Neutrophil (primary cell): ENCODE results near the gene TOPAZ1.

ENCODE experiments used
- H3K27ac ChIP-seq: fragments of 200-600 bp; sonication (generic); 2 replicates; pipeline ENCODE4 v1.5.1; 2016; ENCODE audit warnings: mild to moderate bottlenecking, moderate library complexity
- H3K27me3 ChIP-seq: fragments of 200-600 bp; sonication (generic); 2 replicates; pipeline ENCODE4 v1.6.0; 2016; ENCODE audit warnings: mild to moderate bottlenecking
- H3K36me3 ChIP-seq: fragments of 200-600 bp; sonication (generic); 2 replicates; pipeline ENCODE4 v1.5.1; 2017
- H3K4me1 ChIP-seq, 2 experiments: fragments of 200-600 bp in 1 of 2; sonication (generic) in 1 of 2; 1 replicate in 1 of 2; 2 replicates in 1 of 2; pipeline versions ENCODE4 v1.5.1 to v1.6.1; 2013 to 2016; ENCODE audit warnings: low read depth in 1 of 2, low read length in 1 of 2, mild to moderate bottlenecking in 1 of 2, moderate library complexity in 1 of 2; ENCODE audit not compliant: control insufficient read depth in 1 of 2, insufficient read depth in 1 of 2
- H3K4me3 ChIP-seq, 2 experiments: fragments of 200-600 bp in 1 of 2; sonication (generic) in 1 of 2; 1 replicate in 1 of 2; 2 replicates in 1 of 2; pipeline ENCODE4 v1.5.1; 2013 to 2016; ENCODE audit warnings: low read depth in 1 of 2, low read length in 1 of 2, mild to moderate bottlenecking in 1 of 2, moderate library complexity in 1 of 2
- H3K9me3 ChIP-seq: fragments of 200-600 bp; sonication (generic); 2 replicates; pipeline ENCODE4 v1.5.1; 2016
- TF ChIP-seq, protein P1 (sequence below): fragments of 200-600 bp; sonication (generic); IDR thresholded peaks from 2 replicates; pipeline ENCODE4 v1.5.1; 2016; ENCODE audit warnings: antibody characterized with exemption

TOPAZ1 gene

DNA sequence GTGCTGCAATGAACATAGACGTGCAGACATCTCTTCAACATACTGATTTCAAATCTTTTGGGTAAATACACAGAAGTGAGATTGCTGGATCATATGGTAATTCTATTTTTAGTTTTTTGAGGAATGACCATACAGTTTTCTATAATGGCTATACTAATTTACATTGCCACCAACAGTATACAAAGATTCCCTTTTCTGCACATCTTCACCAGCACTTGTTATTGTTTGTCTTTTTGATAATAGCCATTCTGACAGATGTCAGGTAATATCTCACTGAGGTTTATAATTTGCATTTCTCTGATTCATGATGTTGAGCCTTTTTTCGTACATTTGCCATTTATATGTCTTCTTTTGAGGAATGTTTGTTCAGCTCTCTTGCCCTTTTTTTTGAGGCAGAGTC lies 30.5 kb downstream of the TOPAZ1 start:
- H3K27me3 ChIP-seq, result no peaks in the 10 kb centered on the region
- no peaks in the 10 kb centered on the region for H3K9me3 ChIP-seq
- H3K27ac ChIP-seq, result no peak overlapping the region
- H3K4me1 ChIP-seq, result no peaks in the 10 kb centered on the region
- H3K36me3 ChIP-seq, result no peaks in the 10 kb centered on the region
- no peak overlapping the region for H3K4me3 ChIP-seq
- TF ChIP-seq, protein P1, sequence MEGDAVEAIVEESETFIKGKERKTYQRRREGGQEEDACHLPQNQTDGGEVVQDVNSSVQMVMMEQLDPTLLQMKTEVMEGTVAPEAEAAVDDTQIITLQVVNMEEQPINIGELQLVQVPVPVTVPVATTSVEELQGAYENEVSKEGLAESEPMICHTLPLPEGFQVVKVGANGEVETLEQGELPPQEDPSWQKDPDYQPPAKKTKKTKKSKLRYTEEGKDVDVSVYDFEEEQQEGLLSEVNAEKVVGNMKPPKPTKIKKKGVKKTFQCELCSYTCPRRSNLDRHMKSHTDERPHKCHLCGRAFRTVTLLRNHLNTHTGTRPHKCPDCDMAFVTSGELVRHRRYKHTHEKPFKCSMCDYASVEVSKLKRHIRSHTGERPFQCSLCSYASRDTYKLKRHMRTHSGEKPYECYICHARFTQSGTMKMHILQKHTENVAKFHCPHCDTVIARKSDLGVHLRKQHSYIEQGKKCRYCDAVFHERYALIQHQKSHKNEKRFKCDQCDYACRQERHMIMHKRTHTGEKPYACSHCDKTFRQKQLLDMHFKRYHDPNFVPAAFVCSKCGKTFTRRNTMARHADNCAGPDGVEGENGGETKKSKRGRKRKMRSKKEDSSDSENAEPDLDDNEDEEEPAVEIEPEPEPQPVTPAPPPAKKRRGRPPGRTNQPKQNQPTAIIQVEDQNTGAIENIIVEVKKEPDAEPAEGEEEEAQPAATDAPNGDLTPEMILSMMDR, result no peak

DNA sequence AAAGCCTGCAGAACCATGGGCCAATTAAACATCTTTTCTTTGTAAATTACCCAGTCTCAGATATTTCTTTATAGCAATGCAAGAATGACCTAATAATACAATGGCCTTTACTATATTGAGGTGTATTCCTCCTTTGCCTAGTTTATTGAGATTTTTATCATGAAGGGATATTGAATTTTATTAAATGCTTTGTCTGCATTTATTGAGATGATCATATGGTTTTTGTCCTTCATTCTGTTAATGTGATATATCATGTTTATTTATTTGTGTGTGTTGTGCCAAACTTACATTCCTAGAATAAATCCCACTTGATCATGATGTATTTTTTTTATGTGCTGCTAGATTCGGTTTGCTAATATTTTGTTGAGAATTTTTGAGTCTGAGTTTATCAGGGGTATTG lies 36.2 kb downstream of the TOPAZ1 start:
- Histone ChIP-seq H3K36me3 (no peaks in the 10 kb centered on the region), H3K27me3 (no peaks in the 10 kb centered on the region), H3K27ac (no peak overlapping the region), H3K4me1 (no peaks in the 10 kb centered on the region), H3K4me3 (no peak overlapping the region), H3K9me3 (no peaks in the 10 kb centered on the region)
- TF ChIP-seq, protein P1, result no peak

DNA sequence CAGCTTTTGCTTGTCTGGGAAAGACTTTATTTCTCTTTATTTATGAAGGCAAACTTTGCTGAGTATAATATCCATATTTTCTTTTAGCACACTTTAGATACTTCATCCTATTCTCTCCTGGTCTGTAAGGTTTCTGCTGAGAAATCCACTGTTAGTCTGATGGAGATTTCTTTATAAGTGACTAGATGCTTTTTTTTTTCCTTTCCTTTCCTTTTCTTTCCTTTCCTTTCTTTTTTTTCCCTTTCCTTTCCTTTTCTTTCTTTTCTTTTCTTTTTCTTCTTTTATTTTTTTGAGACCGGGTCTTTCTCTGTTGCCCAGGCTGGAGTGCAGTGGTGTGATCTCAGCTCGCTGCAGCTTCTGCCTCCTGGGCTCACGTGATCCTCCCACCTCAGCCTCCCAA lies 38.4 kb downstream of the TOPAZ1 start:
- Histone ChIP-seq H3K4me1 (no peaks in the 10 kb centered on the region), H3K27me3 (no peaks in the 10 kb centered on the region), H3K36me3 (no peaks in the 10 kb centered on the region), H3K27ac (no peak overlapping the region), H3K9me3 (no peaks in the 10 kb centered on the region), H3K4me3 (no peak overlapping the region)
- TF ChIP-seq, protein P1, result no peak

DNA sequence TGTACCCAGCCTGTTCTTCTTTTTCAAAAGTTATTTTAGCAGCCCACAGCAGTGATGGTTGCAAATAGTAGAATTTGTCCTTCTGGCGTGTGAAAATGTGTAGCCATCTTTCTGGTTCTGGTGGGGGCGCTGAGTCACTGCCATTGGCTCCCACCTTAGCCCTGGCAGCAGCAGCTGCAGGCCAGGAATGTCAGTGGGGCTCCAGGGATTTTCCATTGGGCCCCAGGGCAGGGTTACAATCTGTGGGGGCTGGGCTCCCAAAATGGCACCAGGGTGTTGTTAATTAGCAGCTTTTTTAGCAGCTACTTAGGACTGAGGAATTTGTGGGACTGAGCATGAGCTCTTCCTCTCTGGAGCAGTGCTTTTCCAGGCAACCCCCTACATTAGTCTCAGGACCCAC lies 38.9 kb downstream of the TOPAZ1 start:
- TF ChIP-seq, protein P1, result no peak
- Histone ChIP-seq H3K4me3 (no peak overlapping the region), H3K9me3 (no peaks in the 10 kb centered on the region), H3K27me3 (no peaks in the 10 kb centered on the region), H3K36me3 (no peaks in the 10 kb centered on the region), H3K4me1 (no peaks in the 10 kb centered on the region), H3K27ac (no peak overlapping the region)

GRCh38 chr3:44284949-44285348 lies 43.3 kb downstream of the TOPAZ1 start:
- Histone ChIP-seq H3K4me1 (no peaks in the 10 kb centered on the region), H3K36me3 (no peaks in the 10 kb centered on the region), H3K27ac (no peak overlapping the region), H3K9me3 (no peaks in the 10 kb centered on the region), H3K4me3 (no peak overlapping the region), H3K27me3 (no peaks in the 10 kb centered on the region)
- TF ChIP-seq, protein P1, result no peak

GRCh38 chr3:44289882-44290462 lies 48.3 kb downstream of the TOPAZ1 start:
- Histone ChIP-seq H3K27ac (no peak overlapping the region), H3K4me1 (no peaks in the 10 kb centered on the region), H3K27me3 (no peaks in the 10 kb centered on the region), H3K36me3 (no peaks in the 10 kb centered on the region), H3K9me3 (no peaks in the 10 kb centered on the region), H3K4me3 (no peak overlapping the region)
- TF ChIP-seq, protein P1, result no peak
